ENCODE data around the gene EXOC4. TPM values are rescaled to one million over a fixed set of nuclear protein-coding genes. Genes with fewer than 3 reads are reported as not detected.

EXOC4 gene
- total and polyA plus RNA-seq, 9 donors: 26.8 to 80.5 (median 70.7) TPM

GRCh38 chr7:133501771-133502170 is 248.9 kb downstream of the EXOC4 start:
- no peak overlapping the region for H3K4me3 ChIP-seq
- WGBS, 3 donors: 73 to 78% (median 74%) methylated on average over 5 of the region's 5 CpGs
- no peaks in the 10 kb centered on the region for H3K9me3 ChIP-seq
- intact Hi-C loops (cut with DNase I): no loop called here
- H3K27ac ChIP-seq: no peak overlapping the region
- TF ChIP-seq POLR2A (IDR thresholded peaks at IDR 0.05): no peak
- TF ChIP-seq CTCF (IDR thresholded peaks at IDR 0.05): no peak
- TF ChIP-seq EP300 (IDR thresholded peaks at IDR 0.05): no peak
- no peaks in the 10 kb centered on the region for H3K4me1 ChIP-seq (ENCODE audit: insufficient read depth)
- no peaks in the 10 kb centered on the region for H3K36me3 ChIP-seq
- no peak for DNase-seq
- H3K27me3 ChIP-seq: no peaks in the 10 kb centered on the region

- H3K4me1 ChIP-seq (ENCODE audit: insufficient read depth): no peaks in the 10 kb centered on the region
- H3K4me3 ChIP-seq: no peak overlapping the region
- no peaks in the 10 kb centered on the region for H3K36me3 ChIP-seq
- no peaks in the 10 kb centered on the region for H3K9me3 ChIP-seq
- no peaks in the 10 kb centered on the region for H3K27me3 ChIP-seq
- DNase-seq: no peak
- WGBS, 3 donors: 63 to 86% (median 76%) methylated on average over 1 of the region's 1 CpG
- no peak overlapping the region for H3K27ac ChIP-seq
- intact Hi-C loops (cut with DNase I): no loop called here
- no peak for TF ChIP-seq POLR2A (IDR thresholded peaks at IDR 0.05)
- TF ChIP-seq EP300 (IDR thresholded peaks at IDR 0.05): no peak
- no peak for TF ChIP-seq CTCF (IDR thresholded peaks at IDR 0.05)
These were observed 249.6 kb downstream of the EXOC4 start for GRCh38 chr7:133502498-133502897.

DNA sequence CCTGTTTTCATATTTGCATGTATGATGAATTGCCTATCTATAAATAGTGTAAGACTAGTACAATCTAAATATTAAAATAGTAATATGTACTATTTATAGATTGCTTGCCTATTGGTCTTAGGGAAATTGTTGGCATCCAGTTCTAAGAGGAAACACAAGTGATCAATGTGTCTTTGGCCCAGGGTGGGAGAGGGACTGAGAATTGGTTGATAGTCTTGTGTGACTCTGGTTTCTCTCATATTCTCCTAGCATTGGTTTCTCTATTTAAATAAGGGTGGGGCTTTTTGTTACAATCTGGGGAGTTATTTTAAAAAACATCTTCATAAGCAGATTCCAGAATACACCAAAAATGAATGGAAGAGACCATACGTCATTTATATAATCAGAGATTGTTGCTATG is 250.1 kb downstream of the EXOC4 start:
- intact Hi-C loops (cut with DNase I): no loop called here
- no peaks in the 10 kb centered on the region for H3K9me3 ChIP-seq
- no peaks in the 10 kb centered on the region for H3K36me3 ChIP-seq
- no peaks in the 10 kb centered on the region for H3K27me3 ChIP-seq
- H3K4me3 ChIP-seq: no peak overlapping the region
- H3K4me1 ChIP-seq (ENCODE audit: insufficient read depth): no peaks in the 10 kb centered on the region
- WGBS, 3 donors: 89 to 98% (median 93%) methylated on average over 1 of the region's 1 CpG
- H3K27ac ChIP-seq: no peak overlapping the region
- TF ChIP-seq CTCF (IDR thresholded peaks at IDR 0.05) (no peak), POLR2A (IDR thresholded peaks at IDR 0.05) (no peak), EP300 (IDR thresholded peaks at IDR 0.05) (no peak)
- DNase-seq: no peak

GRCh38 chr7:133504825-133505224 is 251.9 kb downstream of the EXOC4 start:
- TF ChIP-seq EP300 (IDR thresholded peaks at IDR 0.05) (no peak), POLR2A (IDR thresholded peaks at IDR 0.05) (no peak), CTCF (IDR thresholded peaks at IDR 0.05) (no peak)
- Histone ChIP-seq H3K4me3 (no peak overlapping the region), H3K4me1 (ENCODE audit: insufficient read depth) (no peaks in the 10 kb centered on the region), H3K9me3 (no peaks in the 10 kb centered on the region), H3K27me3 (no peaks in the 10 kb centered on the region), H3K27ac (no peak overlapping the region), H3K36me3 (no peaks in the 10 kb centered on the region)
- no peak for DNase-seq
- intact Hi-C loops (cut with DNase I): no loop called here
- WGBS, 3 donors: 80 to 83% (median 82%) methylated on average over 3 of the region's 3 CpGs

- TF ChIP-seq CTCF (IDR thresholded peaks at IDR 0.05) (no peak), EP300 (IDR thresholded peaks at IDR 0.05) (no peak), POLR2A (IDR thresholded peaks at IDR 0.05) (no peak)
- Histone ChIP-seq H3K27me3 (no peaks in the 10 kb centered on the region), H3K9me3 (no peaks in the 10 kb centered on the region), H3K27ac (no peak overlapping the region), H3K36me3 (no peaks in the 10 kb centered on the region), H3K4me3 (no peak overlapping the region), H3K4me1 (ENCODE audit: insufficient read depth) (no peaks in the 10 kb centered on the region)
- DNase-seq: no peak
- intact Hi-C loops (cut with DNase I): no loop called here
- WGBS, 3 donors: 98 to 99% (median 98%) methylated on average over 5 of the region's 5 CpGs
These were observed 256.9 kb downstream of the EXOC4 start for GRCh38 chr7:133509822-133510221.

Measured in ovary (tissue), 9 donors.